PFSK-1 (cell line): ENCODE results near the gene TMCO1.

Experiments
- POLR2AphosphoS5 ChIP-seq: IDR thresholded peaks from 2 replicates; pipeline ENCODE4 v1.6.1; 2012; ENCODE audit warnings: low read depth, mild to moderate bottlenecking, control low read depth, low read length, moderate library complexity
- TAF1 ChIP-seq: IDR thresholded peaks from 2 replicates; pipeline ENCODE4 v1.6.1; 2012; ENCODE audit warnings: low read length, control low read depth, borderline replicate concordance; ENCODE audit not compliant: insufficient read depth

- TF ChIP-seq POLR2AphosphoS5 (no peak), TAF1 (no peak)
Measured at GRCh38 chr1:165807613-165808012, 38.9 kb upstream of the TMCO1 start.
